HG02943 (cell line): ENCODE results near the gene VSIR.

Source experiments
- ATAC-seq: cut with Tn5 transposase; IDR thresholded peaks from one replicate; pipeline ENCODE4 v1.9.1; 2021; ENCODE audit warnings: mild to moderate bottlenecking, low read depth, moderate library complexity; ENCODE audit not compliant: unreplicated experiment

Gene VSIR

GRCh38 chr10:71736570-71736952 is 36.8 kb downstream of the VSIR start:
- ATAC-seq = no peak

GRCh38 chr10:71735709-71736569 is 37.4 kb downstream of the VSIR start:
- ATAC-seq = no peak

GRCh38 chr10:71734797-71735196 is 38.5 kb downstream of the VSIR start:
- no peak for ATAC-seq

GRCh38 chr10:71731791-71732190 is 41.5 kb downstream of the VSIR start:
- ATAC-seq = no peak

- no peak for ATAC-seq
These were observed 44.1 kb downstream of the VSIR start for GRCh38 chr10:71729161-71729636.

GRCh38 chr10:71727738-71728737 is 45.3 kb downstream of the VSIR start:
- ATAC-seq = peak; percentile 55

GRCh38 chr10:71727105-71727737 is 46.1 kb downstream of the VSIR start:
- ATAC-seq = peak; percentile 50

GRCh38 chr10:71726580-71727104 is 46.7 kb downstream of the VSIR start:
- ATAC-seq = no peak

- ATAC-seq = no peak
These were observed 47.2 kb downstream of the VSIR start for GRCh38 chr10:71725998-71726579.

GRCh38 chr10:71725249-71725648 is 48.1 kb downstream of the VSIR start:
- ATAC-seq = no peak

- no peak for ATAC-seq
These were observed 48.8 kb downstream of the VSIR start for GRCh38 chr10:71724539-71724938.

GRCh38 chr10:71723311-71723710 is 50.0 kb downstream of the VSIR start:
- ATAC-seq = no peak

GRCh38 chr10:71722849-71723248 is 50.5 kb downstream of the VSIR start:
- ATAC-seq = no peak

- ATAC-seq = no peak
These were observed 52.0 kb downstream of the VSIR start for GRCh38 chr10:71721313-71721712.

GRCh38 chr10:71720288-71720687 is 53.0 kb downstream of the VSIR start:
- ATAC-seq = no peak

GRCh38 chr10:71719464-71720201 is 53.7 kb downstream of the VSIR start, which contains the start of gene C10orf105:
TSS of gene C10orf105 (minus strand) at chr10:71719778. CDS start at chr10:71716337, 3,441 bp downstream.
- no peak for ATAC-seq

- no peak for ATAC-seq
These were observed 54.3 kb downstream of the VSIR start for GRCh38 chr10:71719042-71719441.

GRCh38 chr10:71718165-71718698 is 55.1 kb downstream of the VSIR start:
- no peak for ATAC-seq

GRCh38 chr10:71717551-71717951 is 55.8 kb downstream of the VSIR start:
- no peak for ATAC-seq
